Measurements from ENCODE around the gene TRA2A. TPM values are rescaled to one million over a fixed set of nuclear protein-coding genes. Genes with fewer than 3 reads are reported as not detected.

The TRA2A gene
- total and polyA plus RNA-seq, 2 donors (not counting 3 experiments of a cell fraction or from before 2014, with no cell fraction given) = 55.1 to 112 TPM

- Histone ChIP-seq H3K4me3 (replicated peaks in 1 of 3; ENCODE audit: insufficient read depth in 1 of 3, low read depth in 1 of 3, low read length in 3 of 3) (no peak overlapping the region), H3K27ac (ENCODE audit: insufficient read depth, low read depth, low read length) (no peak overlapping the region), H4K20me1 (replicated peaks; ENCODE audit: control insufficient read depth, extremely low read depth, insufficient read depth, low read length) (no peaks in the 10 kb centered on the region), H3K27me3 (ENCODE audit: control insufficient read depth in 2 of 2, insufficient read depth in 2 of 2, low read length in 2 of 2) (peaks cover 15 to 29% of the 10 kb centered on the region in 2 experiments), H3K4me2 (ENCODE audit: insufficient read depth, low read length) (no peak overlapping the region), H3K79me2 (ENCODE audit: control insufficient read depth, insufficient read depth, low read length) (peaks cover 24% of the 10 kb centered on the region), H3K9ac (replicated peaks; ENCODE audit: extremely low read depth, insufficient read depth, low read length) (no peak overlapping the region), H2AFZ (ENCODE audit: low read depth, low read length) (no peak overlapping the region), H3K36me3 (ENCODE audit: control insufficient read depth in 2 of 2, extremely low read depth in 1 of 2, insufficient read depth in 2 of 2, low read length in 2 of 2) (no peaks in the 10 kb centered on the region), H3K9me3 (replicated peaks; ENCODE audit: control insufficient read depth, insufficient read depth, low read length) (no peaks in the 10 kb centered on the region), H3K4me1 (ENCODE audit: control insufficient read depth, extremely low read depth, insufficient read depth, low read length) (peaks cover 19% of the 10 kb centered on the region), H3K9me1 (replicated peaks; ENCODE audit: control insufficient read depth, extremely low read depth, insufficient read depth, low read length) (no peaks in the 10 kb centered on the region)
- intact Hi-C loops (cut with micrococcal nuclease) = loop anchor here (10.0 kb wide), 1 partner anchor 288 kb away; the partner anchor contains the start of gene NUP42
- POLR2A ChIA-PET = interaction anchor here (0.7 to 1.2 kb wide), 2 partner anchors 10 to 1027 kb away, joined by 3 to 4 read pairs; no protein-coding TSS in a partner anchor
- no TSS peak for BruUV-seq (replicated peaks)
- TF ChIP-seq, protein P1, sequence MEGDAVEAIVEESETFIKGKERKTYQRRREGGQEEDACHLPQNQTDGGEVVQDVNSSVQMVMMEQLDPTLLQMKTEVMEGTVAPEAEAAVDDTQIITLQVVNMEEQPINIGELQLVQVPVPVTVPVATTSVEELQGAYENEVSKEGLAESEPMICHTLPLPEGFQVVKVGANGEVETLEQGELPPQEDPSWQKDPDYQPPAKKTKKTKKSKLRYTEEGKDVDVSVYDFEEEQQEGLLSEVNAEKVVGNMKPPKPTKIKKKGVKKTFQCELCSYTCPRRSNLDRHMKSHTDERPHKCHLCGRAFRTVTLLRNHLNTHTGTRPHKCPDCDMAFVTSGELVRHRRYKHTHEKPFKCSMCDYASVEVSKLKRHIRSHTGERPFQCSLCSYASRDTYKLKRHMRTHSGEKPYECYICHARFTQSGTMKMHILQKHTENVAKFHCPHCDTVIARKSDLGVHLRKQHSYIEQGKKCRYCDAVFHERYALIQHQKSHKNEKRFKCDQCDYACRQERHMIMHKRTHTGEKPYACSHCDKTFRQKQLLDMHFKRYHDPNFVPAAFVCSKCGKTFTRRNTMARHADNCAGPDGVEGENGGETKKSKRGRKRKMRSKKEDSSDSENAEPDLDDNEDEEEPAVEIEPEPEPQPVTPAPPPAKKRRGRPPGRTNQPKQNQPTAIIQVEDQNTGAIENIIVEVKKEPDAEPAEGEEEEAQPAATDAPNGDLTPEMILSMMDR (IDR thresholded peaks at IDR 0.05; ENCODE audit: extremely low read depth in 1 of 2, insufficient read depth in 1 of 2, low read depth in 1 of 2, low read length in 2 of 2) = no peak
- TF ChIP-seq MAX (IDR thresholded peaks at IDR 0.05; ENCODE audit: insufficient read depth, insufficient read length) (no peak), POLR2AphosphoS5 (IDR thresholded peaks at IDR 0.05; ENCODE audit: insufficient read depth, low read depth, low read length) (no peak), FOS (IDR thresholded peaks at IDR 0.05; ENCODE audit: borderline replicate concordance, insufficient read depth, low read length) (no peak)
- no peak for FAIRE-seq
- no peak for DNase-seq (ENCODE audit: low read depth, low spot score)
- CTCF ChIA-PET = interaction anchor here (0.6 to 2.0 kb wide), 4 partner anchors 9 to 200 kb away, joined by 3 to 14 read pairs (median 9); no protein-coding TSS in a partner anchor
- dilution Hi-C loops (cut with MboI; ENCODE audit: extremely low pct_ligation_motif_present, low sequenced_read_pairs) = no loop called here
Measured at GRCh38 chr7:23472556-23472955, 59.2 kb downstream of the TRA2A start.

GRCh38 chr7:23472046-23472445, 59.7 kb downstream of the TRA2A start:
- H3K4me2 ChIP-seq (ENCODE audit: insufficient read depth, low read length) = peak overlapping the region; percentile 79
- no peak for DNase-seq (ENCODE audit: low read depth, low spot score)
- H3K4me3 ChIP-seq (replicated peaks in 1 of 3; ENCODE audit: insufficient read depth in 1 of 3, low read depth in 1 of 3, low read length in 3 of 3) = no peak overlapping the region
- dilution Hi-C loops (cut with MboI; ENCODE audit: extremely low pct_ligation_motif_present, low sequenced_read_pairs) = no loop called here
- TF ChIP-seq EZH2 (IDR thresholded peaks at IDR 0.05; ENCODE audit: borderline replicate concordance, low read depth, low read length, severe bottlenecking) = no peak
- TF ChIP-seq MYC (IDR thresholded peaks at IDR 0.05; ENCODE audit: low read depth, low read length) = no peak
- no peak for TF ChIP-seq POLR2A (IDR thresholded peaks at IDR 0.05; ENCODE audit: low read depth, low read length)
- TF ChIP-seq POLR2AphosphoS5 (IDR thresholded peaks at IDR 0.05; ENCODE audit: insufficient read depth, low read depth, low read length) = no peak
- no peak for TF ChIP-seq MAX (IDR thresholded peaks at IDR 0.05; ENCODE audit: insufficient read depth, insufficient read length)
- TF ChIP-seq, protein P1 (IDR thresholded peaks at IDR 0.05; ENCODE audit: extremely low read depth in 1 of 2, insufficient read depth in 1 of 2, low read depth in 1 of 2, low read length in 2 of 2) = no peak
- no peak for TF ChIP-seq GATA2 (IDR thresholded peaks at IDR 0.05; ENCODE audit: insufficient read depth, insufficient read length, low read depth, low read length)
- TF ChIP-seq FOS (IDR thresholded peaks at IDR 0.05; ENCODE audit: borderline replicate concordance, insufficient read depth, low read length) = no peak
- no peak overlapping the region for H3K27ac ChIP-seq (ENCODE audit: insufficient read depth, low read depth, low read length)
- peaks cover 29% of the 10 kb centered on the region for H3K79me2 ChIP-seq (ENCODE audit: control insufficient read depth, insufficient read depth, low read length)
- no peaks in the 10 kb centered on the region for H3K36me3 ChIP-seq (ENCODE audit: control insufficient read depth in 2 of 2, extremely low read depth in 1 of 2, insufficient read depth in 2 of 2, low read length in 2 of 2)
- ChIA-PET CTCF (interaction anchor here (0.6 to 2.0 kb wide), 3 partner anchors 9 to 199 kb away, joined by 3 to 14 read pairs (median 6); no protein-coding TSS in a partner anchor), POLR2A (no interaction called here)
- no TSS peak for BruUV-seq (replicated peaks)
- H3K9me1 ChIP-seq (replicated peaks; ENCODE audit: control insufficient read depth, extremely low read depth, insufficient read depth, low read length) = no peaks in the 10 kb centered on the region
- peaks cover 22% of the 10 kb centered on the region for H3K4me1 ChIP-seq (ENCODE audit: control insufficient read depth, extremely low read depth, insufficient read depth, low read length)
- no peak for FAIRE-seq
- peaks cover 13 to 24% of the 10 kb centered on the region in 2 experiments for H3K27me3 ChIP-seq (ENCODE audit: control insufficient read depth in 2 of 2, insufficient read depth in 2 of 2, low read length in 2 of 2)
- H3K9me3 ChIP-seq (replicated peaks; ENCODE audit: control insufficient read depth, insufficient read depth, low read length) = no peaks in the 10 kb centered on the region
- H4K20me1 ChIP-seq (replicated peaks; ENCODE audit: control insufficient read depth, extremely low read depth, insufficient read depth, low read length) = no peaks in the 10 kb centered on the region
- H3K9ac ChIP-seq (replicated peaks; ENCODE audit: extremely low read depth, insufficient read depth, low read length) = no peak overlapping the region
- intact Hi-C loops (cut with micrococcal nuclease) = loop anchor here (10.0 kb wide), 1 partner anchor 287 kb away; the partner anchor contains the start of gene NUP42
- no peak overlapping the region for H2AFZ ChIP-seq (ENCODE audit: low read depth, low read length)
